ENCODE results near the gene NAALADL1.

DNA sequence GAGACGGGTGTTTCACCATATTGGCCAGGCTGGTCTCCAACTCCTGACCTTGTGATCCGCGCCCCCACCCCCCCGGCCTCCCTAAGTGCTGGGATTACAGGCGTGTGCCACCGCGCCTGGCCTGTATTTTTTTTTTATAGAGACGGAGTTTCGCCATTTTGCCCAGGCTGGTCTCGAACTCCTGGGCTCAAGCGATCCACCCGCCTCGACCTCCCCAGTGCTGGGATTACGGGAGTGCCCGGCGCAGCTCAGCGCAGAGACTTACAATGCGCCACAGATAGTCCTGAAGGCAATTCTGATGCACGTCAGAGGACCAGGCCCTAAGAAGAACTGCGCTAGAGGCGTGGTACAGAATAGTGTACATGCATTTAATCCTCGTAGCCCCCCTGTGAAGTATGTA, 37.1 kb upstream of the NAALADL1 start:
- TF ChIP-seq, protein P1, sequence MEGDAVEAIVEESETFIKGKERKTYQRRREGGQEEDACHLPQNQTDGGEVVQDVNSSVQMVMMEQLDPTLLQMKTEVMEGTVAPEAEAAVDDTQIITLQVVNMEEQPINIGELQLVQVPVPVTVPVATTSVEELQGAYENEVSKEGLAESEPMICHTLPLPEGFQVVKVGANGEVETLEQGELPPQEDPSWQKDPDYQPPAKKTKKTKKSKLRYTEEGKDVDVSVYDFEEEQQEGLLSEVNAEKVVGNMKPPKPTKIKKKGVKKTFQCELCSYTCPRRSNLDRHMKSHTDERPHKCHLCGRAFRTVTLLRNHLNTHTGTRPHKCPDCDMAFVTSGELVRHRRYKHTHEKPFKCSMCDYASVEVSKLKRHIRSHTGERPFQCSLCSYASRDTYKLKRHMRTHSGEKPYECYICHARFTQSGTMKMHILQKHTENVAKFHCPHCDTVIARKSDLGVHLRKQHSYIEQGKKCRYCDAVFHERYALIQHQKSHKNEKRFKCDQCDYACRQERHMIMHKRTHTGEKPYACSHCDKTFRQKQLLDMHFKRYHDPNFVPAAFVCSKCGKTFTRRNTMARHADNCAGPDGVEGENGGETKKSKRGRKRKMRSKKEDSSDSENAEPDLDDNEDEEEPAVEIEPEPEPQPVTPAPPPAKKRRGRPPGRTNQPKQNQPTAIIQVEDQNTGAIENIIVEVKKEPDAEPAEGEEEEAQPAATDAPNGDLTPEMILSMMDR (IDR thresholded peaks at IDR 0.05), result no peak
- no peak for TF ChIP-seq POLR2A (IDR thresholded peaks at IDR 0.05)
